ENCODE results near the gene SLC35F2.

GRCh38 chr11:107747622-107748021, 111.0 kb downstream of the SLC35F2 start:
- no peak for TF ChIP-seq POLR2A (IDR thresholded peaks at IDR 0.05; ENCODE audit: low read depth, low read length)
- TF ChIP-seq CEBPB (IDR thresholded peaks at IDR 0.05; ENCODE audit: low read depth, low read length), result no peak
- no peak for TF ChIP-seq USF2 (IDR thresholded peaks at IDR 0.05; ENCODE audit: low read depth, low read length)
- TF ChIP-seq MAFK (IDR thresholded peaks at IDR 0.05; ENCODE audit: low read depth, low read length), result no peak
- TF ChIP-seq MAZ (IDR thresholded peaks at IDR 0.05; ENCODE audit: borderline replicate concordance, low read depth, low read length), result no peak
- TF ChIP-seq MXI1 (IDR thresholded peaks at IDR 0.05; ENCODE audit: borderline replicate concordance, low read depth, low read length), result no peak

Data from IMR-90 (cell line).